Esophagus muscularis mucosa (tissue), 3 donors: ENCODE data around the gene AKAP13.

Experiments used
- CTCF ChIP-seq, 3 experiments: fragments of 200-600 bp in 2 of 3; fragments of 450-650 bp in 1 of 3; sonication (generic) in 2 of 3; IDR thresholded peaks; one replicate each; pipeline ENCODE4 v1.5.1; 2017 to 2019; ENCODE audit warnings: antibody characterized with exemption in 3 of 3, mild to moderate bottlenecking in 2 of 3, moderate library complexity in 1 of 3
- POLR2A ChIP-seq: fragments of 450-650 bp; IDR thresholded peaks from one replicate; pipeline ENCODE4 v1.6.1; 2017; ENCODE audit warnings: antibody characterized with exemption, moderate library complexity, mild to moderate bottlenecking, low read depth

- TF ChIP-seq CTCF (IDR thresholded peaks at IDR 0.05) (no peak), POLR2A (no peak)
Measured at GRCh38 chr15:85673326-85673725, 292.9 kb downstream of the AKAP13 start.
